ENCODE data around the gene RAB12.

RAB12 gene

GRCh38 chr18:8586941-8587340, 22.3 kb upstream of the RAB12 start:
- Histone ChIP-seq H4K20me1 (ENCODE audit: insufficient read depth) (no peaks in the 10 kb centered on the region), H2AFZ (ENCODE audit: low read depth) (no peak overlapping the region), H3K9ac (no peak overlapping the region), H3K27me3 (ENCODE audit: insufficient read depth, low read depth) (no peaks in the 10 kb centered on the region), H3K27ac (no peak overlapping the region), H3K36me3 (ENCODE audit: insufficient read depth) (no peaks in the 10 kb centered on the region), H3K4me1 (ENCODE audit: low read depth, poor library complexity, severe bottlenecking) (no peaks in the 10 kb centered on the region), H3K4me3 (IDR thresholded peaks at IDR 0.05; ENCODE audit: insufficient read depth, low read depth, low read length) (no peak overlapping the region), H3K4me2 (no peak overlapping the region), H3K79me2 (ENCODE audit: insufficient read depth, low read depth) (no peaks in the 10 kb centered on the region)
- TF ChIP-seq CTCF (conservative IDR thresholded peaks at IDR 0.05; ENCODE audit: low read depth, low read length): no peak

- H3K27me3 ChIP-seq (ENCODE audit: insufficient read depth, low read depth): no peaks in the 10 kb centered on the region
- TF ChIP-seq CTCF (conservative IDR thresholded peaks at IDR 0.05; ENCODE audit: low read depth, low read length): no peak
- H3K9ac ChIP-seq: no peak overlapping the region
- no peak overlapping the region for H3K4me2 ChIP-seq
- H3K4me3 ChIP-seq (IDR thresholded peaks at IDR 0.05; ENCODE audit: insufficient read depth, low read depth, low read length): no peak overlapping the region
- no peaks in the 10 kb centered on the region for H4K20me1 ChIP-seq (ENCODE audit: insufficient read depth)
- H3K27ac ChIP-seq: no peak overlapping the region
- no peaks in the 10 kb centered on the region for H3K36me3 ChIP-seq (ENCODE audit: insufficient read depth)
- no peaks in the 10 kb centered on the region for H3K4me1 ChIP-seq (ENCODE audit: low read depth, poor library complexity, severe bottlenecking)
- H2AFZ ChIP-seq (ENCODE audit: low read depth): no peak overlapping the region
- H3K79me2 ChIP-seq (ENCODE audit: insufficient read depth, low read depth): no peaks in the 10 kb centered on the region
These were observed 13.8 kb upstream of the RAB12 start for GRCh38 chr18:8595445-8595844.

- Histone ChIP-seq H3K27me3 (ENCODE audit: insufficient read depth, low read depth) (no peaks in the 10 kb centered on the region), H2AFZ (ENCODE audit: low read depth) (no peak overlapping the region), H3K4me1 (ENCODE audit: low read depth, poor library complexity, severe bottlenecking) (peaks cover 7% of the 10 kb centered on the region), H3K4me2 (no peak overlapping the region), H3K27ac (no peak overlapping the region), H4K20me1 (ENCODE audit: insufficient read depth) (no peaks in the 10 kb centered on the region), H3K36me3 (ENCODE audit: insufficient read depth) (no peaks in the 10 kb centered on the region), H3K4me3 (IDR thresholded peaks at IDR 0.05; ENCODE audit: insufficient read depth, low read depth, low read length) (no peak overlapping the region), H3K9ac (no peak overlapping the region), H3K79me2 (ENCODE audit: insufficient read depth, low read depth) (no peaks in the 10 kb centered on the region)
- no peak for TF ChIP-seq CTCF (conservative IDR thresholded peaks at IDR 0.05; ENCODE audit: low read depth, low read length)
These were observed 7.8 kb upstream of the RAB12 start for GRCh38 chr18:8601277-8602032.

GRCh38 chr18:8602040-8602439, 7.2 kb upstream of the RAB12 start:
- Histone ChIP-seq H2AFZ (ENCODE audit: low read depth) (no peak overlapping the region), H4K20me1 (ENCODE audit: insufficient read depth) (no peaks in the 10 kb centered on the region), H3K79me2 (ENCODE audit: insufficient read depth, low read depth) (no peaks in the 10 kb centered on the region), H3K4me3 (IDR thresholded peaks at IDR 0.05; ENCODE audit: insufficient read depth, low read depth, low read length) (no peak overlapping the region), H3K27me3 (ENCODE audit: insufficient read depth, low read depth) (no peaks in the 10 kb centered on the region), H3K9ac (no peak overlapping the region), H3K4me2 (no peak overlapping the region), H3K27ac (no peak overlapping the region), H3K4me1 (ENCODE audit: low read depth, poor library complexity, severe bottlenecking) (peaks cover 7% of the 10 kb centered on the region), H3K36me3 (ENCODE audit: insufficient read depth) (no peaks in the 10 kb centered on the region)
- TF ChIP-seq CTCF (conservative IDR thresholded peaks at IDR 0.05; ENCODE audit: low read depth, low read length): no peak
